ENCODE measurements around the gene PCNT. TPM values are rescaled to one million over a fixed set of nuclear protein-coding genes. Genes with fewer than 3 reads are reported as not detected.
A peak's percentile ranks its signal among the peaks of the same experiment; 100 is the strongest.

Gene PCNT
- total RNA-seq, 1 experiment from 2014 or later, result 39.6 TPM

- Mint-ChIP-seq H3K27me3 (ENCODE audit: low read depth) (no peaks in the 10 kb centered on the region), H3K9me3 (no peaks in the 10 kb centered on the region; a peak in 1 of 5 replicates), H3K4me3 (peak overlapping the region; percentile 69 to 86), H3K27ac (peak overlapping the region in 2 of 3 experiments; percentile 4 to 48; a peak in 2 of 7 replicates), H3K36me3 (ENCODE audit: insufficient read depth in 1 of 3, low read depth in 3 of 3) (peaks cover 34 to 56% (median 51%) of the 10 kb centered on the region in 3 experiments), H3K4me1 (peaks cover 37 to 44% of the 10 kb centered on the region in 2 experiments)
- DNase-seq, result no peak
- Histone ChIP-seq H2BK120ac (ENCODE audit: low read depth, low read length, poor library complexity, severe bottlenecking) (no peak overlapping the region), H4K20me1 (ENCODE audit: control insufficient read depth, insufficient read depth, insufficient read length) (no peaks in the 10 kb centered on the region), H3K79me1 (ENCODE audit: insufficient read depth, low read depth, low read length, poor library complexity, severe bottlenecking) (peaks cover 15% of the 10 kb centered on the region), H4K8ac (replicated peaks; ENCODE audit: insufficient read length, low read depth, low read length) (no peak overlapping the region), H2AFZ (ENCODE audit: low read length) (no peak overlapping the region), H3K79me2 (ENCODE audit: insufficient read depth, low read length) (peaks cover 20% of the 10 kb centered on the region; the same call in 1 of the 2 replicates), H2BK20ac (ENCODE audit: low read depth, low read length, poor library complexity, severe bottlenecking) (no peak overlapping the region), H3K23ac (ENCODE audit: insufficient read length, low read depth, low read length) (no peak overlapping the region), H3K9me3 (ENCODE audit: control insufficient read depth, low read depth, low read length) (no peaks in the 10 kb centered on the region), H3K4me2 (ENCODE audit: insufficient read depth, insufficient read length, low read length) (peak overlapping the region; percentile 51), H2AK5ac (ENCODE audit: insufficient read length, low read length) (no peak overlapping the region), H3K9ac (ENCODE audit: extremely low read depth, insufficient read length, low read length) (peak overlapping the region; percentile 7), H3T11ph (ENCODE audit: low read length) (no peak overlapping the region), H3K56ac (ENCODE audit: insufficient read length, low read depth, low read length) (no peak overlapping the region), H2BK15ac (ENCODE audit: low read depth, low read length) (no peak overlapping the region; the same call in 1 of the 2 replicates), H2BK12ac (ENCODE audit: insufficient read length, low read depth, low read length) (no peak overlapping the region), H3K23me2 (ENCODE audit: insufficient read length, low read depth, low read length, poor library complexity, severe bottlenecking) (peaks cover 5% of the 10 kb centered on the region), H3K18ac (ENCODE audit: insufficient read length, low read depth, low read length) (no peak overlapping the region), H3K14ac (ENCODE audit: insufficient read depth, low read length) (no peak overlapping the region), H3K4me1 (ENCODE audit: insufficient read depth, low read length) (0 out of 2 replicates have a peak, but pooled peaks cover 3% of the 10 kb centered on the region), H4K5ac (ENCODE audit: insufficient read length, low read depth, low read length) (no peak overlapping the region), H3K27ac (ENCODE audit: insufficient read length, low read depth, low read length) (no peak overlapping the region), H2BK5ac (ENCODE audit: insufficient read length, low read length) (no peak overlapping the region), H4K91ac (ENCODE audit: insufficient read length, low read depth, low read length) (no peak overlapping the region), H3K27me3 (ENCODE audit: insufficient read depth, low read length) (no peaks in the 10 kb centered on the region), H3K4ac (ENCODE audit: low read depth, low read length) (no peak overlapping the region)
- TF ChIP-seq CTCF (conservative IDR thresholded peaks at IDR 0.05), result no peak
- WGBS (ENCODE audit: extremely low coverage, insufficient read length, low lambda C conversion rate), result no CpG with 5 or more reads among the region's 15 CpGs
Measured at GRCh38 chr21:46284077-46284644, 39.8 kb upstream of the PCNT start.

Measured in H9 (cell line).